HEK293 (cell line): ENCODE results near the gene ERMP1.

Experiments used
- CTCF ChIA-PET: fragments of 350-600 bp; formaldehyde crosslinking; extraction: SDS; loops from one replicate; lab custom pipeline; 2021; ENCODE audit warnings: antibody characterized with exemption; lab: Yijun Ruan, JAX
- POLR2A ChIA-PET: fragments of 300-600 bp; formaldehyde crosslinking; extraction: SDS; loops from one replicate; lab custom pipeline; 2020; ENCODE audit warnings: antibody characterized with exemption, inconsistent platforms; lab: Yijun Ruan, JAX
- H3K27ac ChIP-seq: fragments of 200-500 bp; sonication (Bioruptor generic); 2 replicates; pipeline ENCODE4 v1.5.1; 2014; ENCODE audit warnings: low read depth, low read length, control low read depth, inconsistent platforms; ENCODE audit errors: extremely low read depth
- H3K36me3 ChIP-seq, 2 experiments: fragments of 200-500 bp in 1 of 2; sonication (Bioruptor generic) in 1 of 2; 1 replicate in 1 of 2; 2 replicates in 1 of 2; pipeline ENCODE4 v1.5.1; 2014 to 2017; ENCODE audit warnings: inconsistent platforms in 2 of 2, low read length in 2 of 2; ENCODE audit not compliant: control insufficient read depth in 2 of 2, insufficient read depth in 1 of 2
- H3K4me1 ChIP-seq: fragments of 200-500 bp; sonication (Bioruptor generic); 2 replicates; pipeline ENCODE4 v1.5.1; 2014; ENCODE audit warnings: mild to moderate bottlenecking, low read length, inconsistent platforms; ENCODE audit not compliant: control insufficient read depth, insufficient read depth
- H3K4me3 ChIP-seq: 2 replicates; pipeline ENCODE4 v1.5.1; 2011; ENCODE audit warnings: low read depth, mild to moderate bottlenecking, control low read depth, low read length, moderate library complexity
- H3K9me3 ChIP-seq: fragments of 200-500 bp; sonication (Bioruptor generic); 2 replicates; pipeline ENCODE4 v1.5.1; 2014; ENCODE audit warnings: low read depth, low read length, inconsistent platforms; ENCODE audit not compliant: control insufficient read depth, insufficient read depth
- FEZF1 ChIP-seq: fragments of 450-650 bp; formaldehyde crosslinking; IDR thresholded peaks from 2 replicates; pipeline ENCODE4 v1.5.1; 2016; ENCODE audit warnings: missing biosample characterization, missing genetic modification characterization
- PRDM4 ChIP-seq: fragments of 450-650 bp; formaldehyde crosslinking; IDR thresholded peaks from 2 replicates; pipeline ENCODE4 v1.5.1; 2017; ENCODE audit warnings: missing biosample characterization, missing genetic modification characterization
- SALL2 ChIP-seq: fragments of 450-650 bp; formaldehyde crosslinking; IDR thresholded peaks from 2 replicates; pipeline ENCODE4 v1.5.0; 2017; ENCODE audit warnings: missing biosample characterization, mild to moderate bottlenecking, missing genetic modification characterization, borderline replicate concordance
- SETDB1 ChIP-seq: IDR thresholded peaks from one replicate; pipeline ENCODE4 v1.6.1; 2017; ENCODE audit warnings: mild to moderate bottlenecking, low read length, moderate library complexity, mixed read lengths; ENCODE audit not compliant: insufficient read length
- SP7 ChIP-seq: fragments of 450-650 bp; formaldehyde crosslinking; IDR thresholded peaks from 2 replicates; pipeline ENCODE4 v1.5.1; 2016; ENCODE audit warnings: missing biosample characterization, missing genetic modification characterization
- ZNF16 ChIP-seq: fragments of 450-650 bp; formaldehyde crosslinking; IDR thresholded peaks from 2 replicates; pipeline ENCODE4 v1.5.1; 2016; ENCODE audit warnings: low read depth, missing biosample characterization, missing genetic modification characterization
- ZNF394 ChIP-seq: fragments of 450-650 bp; formaldehyde crosslinking; IDR thresholded peaks from 2 replicates; pipeline ENCODE4 v1.5.1; 2016; ENCODE audit warnings: missing biosample characterization, missing genetic modification characterization, mild to moderate bottlenecking, moderate library complexity, borderline replicate concordance
- ZNF404 ChIP-seq: fragments of 450-650 bp; formaldehyde crosslinking; IDR thresholded peaks from 2 replicates; pipeline ENCODE4 v1.5.1; 2017; ENCODE audit warnings: missing biosample characterization, missing genetic modification characterization
- ZNF426 ChIP-seq: fragments of 450-650 bp; formaldehyde crosslinking; IDR thresholded peaks from 2 replicates; pipeline ENCODE4 v1.5.1; 2017; ENCODE audit warnings: missing biosample characterization, missing genetic modification characterization, mild to moderate bottlenecking, inconsistent platforms, moderate library complexity
- ZNF514 ChIP-seq: fragments of 450-650 bp; formaldehyde crosslinking; IDR thresholded peaks from 2 replicates; pipeline ENCODE4 v1.5.1; 2016; ENCODE audit warnings: missing biosample characterization, missing genetic modification characterization
- ZNF558 ChIP-seq: fragments of 450-650 bp; formaldehyde crosslinking; IDR thresholded peaks from 2 replicates; pipeline ENCODE4 v1.5.1; 2016; ENCODE audit warnings: missing biosample characterization, missing genetic modification characterization
- ZNF585B ChIP-seq: fragments of 450-650 bp; formaldehyde crosslinking; IDR thresholded peaks from 2 replicates; pipeline ENCODE4 v1.5.1; 2016; ENCODE audit warnings: missing biosample characterization, missing genetic modification characterization
- ZNF623 ChIP-seq: fragments of 450-650 bp; formaldehyde crosslinking; IDR thresholded peaks from 2 replicates; pipeline ENCODE4 v1.5.1; 2016; ENCODE audit warnings: missing biosample characterization, missing genetic modification characterization
- ZNF76 ChIP-seq: fragments of 450-650 bp; formaldehyde crosslinking; IDR thresholded peaks from 2 replicates; pipeline ENCODE4; 2016; ENCODE audit warnings: low read depth, missing biosample characterization, missing genetic modification characterization, borderline replicate concordance
- ZNF776 ChIP-seq: fragments of 450-650 bp; formaldehyde crosslinking; IDR thresholded peaks from 2 replicates; pipeline ENCODE4 v1.5.0; 2017; ENCODE audit warnings: missing biosample characterization, missing genetic modification characterization, borderline replicate concordance
- ZNF777 ChIP-seq: fragments of 450-650 bp; formaldehyde crosslinking; IDR thresholded peaks from 2 replicates; pipeline ENCODE4 v1.5.1; 2017; ENCODE audit warnings: missing biosample characterization, missing genetic modification characterization, borderline replicate concordance
- ZSCAN18 ChIP-seq: fragments of 450-650 bp; formaldehyde crosslinking; IDR thresholded peaks from 2 replicates; pipeline ENCODE4 v1.5.1; 2016; ENCODE audit warnings: missing biosample characterization, missing genetic modification characterization
- TF ChIP-seq, protein P1 (sequence below): fragments of 450-650 bp; formaldehyde crosslinking; IDR thresholded peaks from 2 replicates; pipeline ENCODE4 v1.5.1; 2016; ENCODE audit warnings: missing biosample characterization, missing genetic modification characterization
- TF ChIP-seq, protein P2 (sequence below): fragments of 450-650 bp; formaldehyde crosslinking; IDR thresholded peaks from 2 replicates; pipeline ENCODE4 v1.5.0; 2017; ENCODE audit warnings: missing biosample characterization, missing genetic modification characterization, borderline replicate concordance
- TF ChIP-seq, protein P3 (sequence below): sonication (generic); formaldehyde crosslinking; IDR thresholded peaks from 2 replicates; pipeline ENCODE4 v1.8.1; 2022; ENCODE audit warnings: mild to moderate bottlenecking, moderate library complexity, missing genetic modification reagents

Gene ERMP1

GRCh38 chr9:5817862-5818261 is 15.1 kb downstream of the ERMP1 start:
- Histone ChIP-seq H3K4me1 (no peaks in the 10 kb centered on the region), H3K27ac (no peak overlapping the region), H3K36me3 (peaks cover 9 to 25% of the 10 kb centered on the region in 2 experiments; a peak in 2 of 3 replicates), H3K9me3 (no peaks in the 10 kb centered on the region), H3K4me3 (no peak overlapping the region)
- CTCF ChIA-PET: interaction anchor here (0.5 to 2.5 kb wide), 5 partner anchors 10 to 1037 kb away, joined by 3 to 9 read pairs (median 7); no protein-coding TSS in a partner anchor
- POLR2A ChIA-PET: interaction anchor here (0.6 kb wide), 1 partner anchor 19 kb away, joined by 4 read pairs; no protein-coding TSS in a partner anchor
- TF ChIP-seq ZNF558 (tag by site-specific recombination) (no peak), ZNF16 (tag by site-specific recombination) (no peak), FEZF1 (tag by site-specific recombination) (no peak), SETDB1 (no peak), ZSCAN18 (no peak), ZNF514 (tag by site-specific recombination) (no peak), ZNF623 (tag by site-specific recombination) (no peak), ZNF394 (tag by site-specific recombination) (no peak), ZNF776 (tag by site-specific recombination) (no peak), ZNF426 (no peak)
- TF ChIP-seq, protein P1, sequence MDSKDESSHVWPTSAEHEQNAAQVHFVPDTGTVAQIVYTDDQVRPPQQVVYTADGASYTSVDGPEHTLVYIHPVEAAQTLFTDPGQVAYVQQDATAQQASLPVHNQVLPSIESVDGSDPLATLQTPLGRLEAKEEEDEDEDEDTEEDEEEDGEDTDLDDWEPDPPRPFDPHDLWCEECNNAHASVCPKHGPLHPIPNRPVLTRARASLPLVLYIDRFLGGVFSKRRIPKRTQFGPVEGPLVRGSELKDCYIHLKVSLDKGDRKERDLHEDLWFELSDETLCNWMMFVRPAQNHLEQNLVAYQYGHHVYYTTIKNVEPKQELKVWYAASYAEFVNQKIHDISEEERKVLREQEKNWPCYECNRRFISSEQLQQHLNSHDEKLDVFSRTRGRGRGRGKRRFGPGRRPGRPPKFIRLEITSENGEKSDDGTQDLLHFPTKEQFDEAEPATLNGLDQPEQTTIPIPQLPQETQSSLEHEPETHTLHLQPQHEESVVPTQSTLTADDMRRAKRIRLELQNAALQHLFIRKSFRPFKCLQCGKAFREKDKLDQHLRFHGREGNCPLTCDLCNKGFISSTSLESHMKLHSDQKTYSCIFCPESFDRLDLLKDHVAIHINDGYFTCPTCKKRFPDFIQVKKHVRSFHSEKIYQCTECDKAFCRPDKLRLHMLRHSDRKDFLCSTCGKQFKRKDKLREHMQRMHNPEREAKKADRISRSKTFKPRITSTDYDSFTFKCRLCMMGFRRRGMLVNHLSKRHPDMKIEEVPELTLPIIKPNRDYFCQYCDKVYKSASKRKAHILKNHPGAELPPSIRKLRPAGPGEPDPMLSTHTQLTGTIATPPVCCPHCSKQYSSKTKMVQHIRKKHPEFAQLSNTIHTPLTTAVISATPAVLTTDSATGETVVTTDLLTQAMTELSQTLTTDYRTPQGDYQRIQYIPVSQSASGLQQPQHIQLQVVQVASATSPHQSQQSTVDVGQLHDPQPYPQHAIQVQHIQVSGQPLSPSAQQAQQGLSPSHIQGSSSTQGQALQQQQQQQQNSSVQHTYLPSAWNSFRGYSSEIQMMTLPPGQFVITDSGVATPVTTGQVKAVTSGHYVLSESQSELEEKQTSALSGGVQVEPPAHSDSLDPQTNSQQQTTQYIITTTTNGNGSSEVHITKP (tag by site-specific recombination): no peak

DNA sequence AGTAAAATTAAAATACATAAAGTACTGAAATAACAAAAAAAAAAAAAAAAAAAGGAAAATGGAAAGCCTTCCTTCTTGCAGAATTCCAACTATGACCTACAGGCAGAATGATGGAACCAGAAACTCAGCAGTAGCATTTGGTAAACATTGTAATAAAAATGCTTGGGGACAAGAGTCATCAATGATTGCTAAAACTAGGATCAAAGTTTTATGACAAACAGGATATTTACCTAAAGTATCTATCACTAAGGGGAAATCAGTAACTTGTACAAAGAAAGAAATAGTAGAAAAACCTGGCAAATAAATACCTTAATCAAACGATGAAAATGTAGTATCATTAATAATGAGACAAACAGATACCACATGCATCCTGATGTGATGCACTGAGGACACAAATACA is 17.5 kb downstream of the ERMP1 start:
- CTCF ChIA-PET: no interaction called here
- POLR2A ChIA-PET: no interaction called here
- H3K4me1 ChIP-seq: no peaks in the 10 kb centered on the region
- no peaks in the 10 kb centered on the region for H3K9me3 ChIP-seq
- no peak overlapping the region for H3K4me3 ChIP-seq
- TF ChIP-seq ZNF777 (tag by site-specific recombination) (no peak), SP7 (tag by site-specific recombination) (no peak), SALL2 (no peak), ZNF585B (no peak), PRDM4 (tag by site-specific recombination) (no peak), ZNF76 (tag by site-specific recombination) (no peak), ZNF404 (tag by site-specific recombination) (no peak)
- TF ChIP-seq, protein P2, sequence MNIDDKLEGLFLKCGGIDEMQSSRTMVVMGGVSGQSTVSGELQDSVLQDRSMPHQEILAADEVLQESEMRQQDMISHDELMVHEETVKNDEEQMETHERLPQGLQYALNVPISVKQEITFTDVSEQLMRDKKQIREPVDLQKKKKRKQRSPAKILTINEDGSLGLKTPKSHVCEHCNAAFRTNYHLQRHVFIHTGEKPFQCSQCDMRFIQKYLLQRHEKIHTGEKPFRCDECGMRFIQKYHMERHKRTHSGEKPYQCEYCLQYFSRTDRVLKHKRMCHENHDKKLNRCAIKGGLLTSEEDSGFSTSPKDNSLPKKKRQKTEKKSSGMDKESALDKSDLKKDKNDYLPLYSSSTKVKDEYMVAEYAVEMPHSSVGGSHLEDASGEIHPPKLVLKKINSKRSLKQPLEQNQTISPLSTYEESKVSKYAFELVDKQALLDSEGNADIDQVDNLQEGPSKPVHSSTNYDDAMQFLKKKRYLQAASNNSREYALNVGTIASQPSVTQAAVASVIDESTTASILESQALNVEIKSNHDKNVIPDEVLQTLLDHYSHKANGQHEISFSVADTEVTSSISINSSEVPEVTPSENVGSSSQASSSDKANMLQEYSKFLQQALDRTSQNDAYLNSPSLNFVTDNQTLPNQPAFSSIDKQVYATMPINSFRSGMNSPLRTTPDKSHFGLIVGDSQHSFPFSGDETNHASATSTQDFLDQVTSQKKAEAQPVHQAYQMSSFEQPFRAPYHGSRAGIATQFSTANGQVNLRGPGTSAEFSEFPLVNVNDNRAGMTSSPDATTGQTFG (tag by site-specific recombination): no peak
- TF ChIP-seq, protein P3, sequence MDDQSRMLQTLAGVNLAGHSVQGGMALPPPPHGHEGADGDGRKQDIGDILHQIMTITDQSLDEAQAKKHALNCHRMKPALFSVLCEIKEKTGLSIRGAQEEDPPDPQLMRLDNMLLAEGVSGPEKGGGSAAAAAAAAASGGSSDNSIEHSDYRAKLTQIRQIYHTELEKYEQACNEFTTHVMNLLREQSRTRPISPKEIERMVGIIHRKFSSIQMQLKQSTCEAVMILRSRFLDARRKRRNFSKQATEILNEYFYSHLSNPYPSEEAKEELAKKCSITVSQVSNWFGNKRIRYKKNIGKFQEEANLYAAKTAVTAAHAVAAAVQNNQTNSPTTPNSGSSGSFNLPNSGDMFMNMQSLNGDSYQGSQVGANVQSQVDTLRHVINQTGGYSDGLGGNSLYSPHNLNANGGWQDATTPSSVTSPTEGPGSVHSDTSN (CRISPR knock-in tag): no peak
- peaks cover 9 to 25% of the 10 kb centered on the region in 2 experiments; a peak in 2 of 3 replicates for H3K36me3 ChIP-seq
- H3K27ac ChIP-seq: no peak overlapping the region
